ENCODE results near the gene TEDC2. TPM values are rescaled to one million over a fixed set of nuclear protein-coding genes. Genes with fewer than 3 reads are reported as not detected.

TEDC2 gene
- total RNA-seq, 1 experiment from 2014 or later = 45.4 TPM

GRCh38 chr16:2481676-2482075 is 21.8 kb downstream of the TEDC2 start:
- Histone ChIP-seq H3K9ac (ENCODE audit: extremely low read depth, insufficient read length, low read length) (no peak overlapping the region), H3K4ac (ENCODE audit: low read depth, low read length) (no peak overlapping the region), H4K91ac (ENCODE audit: insufficient read length, low read depth, low read length) (no peak overlapping the region), H3K56ac (ENCODE audit: insufficient read length, low read depth, low read length) (no peak overlapping the region), H3K23me2 (ENCODE audit: insufficient read length, low read depth, low read length, poor library complexity, severe bottlenecking) (no peaks in the 10 kb centered on the region), H3K27me3 (ENCODE audit: insufficient read depth, low read length) (no peaks in the 10 kb centered on the region), H2AK5ac (ENCODE audit: insufficient read length, low read length) (no peak overlapping the region), H4K5ac (ENCODE audit: insufficient read length, low read depth, low read length) (no peak overlapping the region), H3K9me3 (ENCODE audit: control insufficient read depth, low read depth, low read length) (no peaks in the 10 kb centered on the region), H2BK120ac (ENCODE audit: low read depth, low read length, poor library complexity, severe bottlenecking) (no peak overlapping the region), H2BK5ac (ENCODE audit: insufficient read length, low read length) (no peak overlapping the region), H3K18ac (ENCODE audit: insufficient read length, low read depth, low read length) (no peak overlapping the region), H3K4me2 (ENCODE audit: insufficient read depth, insufficient read length, low read length) (no peak overlapping the region), H3K4me1 (ENCODE audit: insufficient read depth, low read length) (no peaks in the 10 kb centered on the region), H2BK15ac (ENCODE audit: low read depth, low read length) (no peak overlapping the region), H3K14ac (ENCODE audit: insufficient read depth, low read length) (no peak overlapping the region), H4K8ac (replicated peaks; ENCODE audit: insufficient read length, low read depth, low read length) (no peak overlapping the region), H3K79me2 (ENCODE audit: insufficient read depth, low read length) (no peaks in the 10 kb centered on the region; the same call in 1 of the 2 replicates), H3K27ac (ENCODE audit: insufficient read length, low read depth, low read length) (no peak overlapping the region), H3T11ph (ENCODE audit: low read length) (no peak overlapping the region), H3K23ac (ENCODE audit: insufficient read length, low read depth, low read length) (no peak overlapping the region), H2AFZ (ENCODE audit: low read length) (no peak overlapping the region), H3K79me1 (ENCODE audit: insufficient read depth, low read depth, low read length, poor library complexity, severe bottlenecking) (no peaks in the 10 kb centered on the region), H4K20me1 (ENCODE audit: control insufficient read depth, insufficient read depth, insufficient read length) (peaks cover 4% of the 10 kb centered on the region), H2BK20ac (ENCODE audit: low read depth, low read length, poor library complexity, severe bottlenecking) (no peak overlapping the region), H2BK12ac (ENCODE audit: insufficient read length, low read depth, low read length) (no peak overlapping the region)
- peaks cover 7% of the 10 kb centered on the region for H3K27me3 Mint-ChIP-seq (ENCODE audit: low read depth)
- no CpG with 5 or more reads among the region's 7 CpGs for WGBS (ENCODE audit: extremely low coverage, insufficient read length, low lambda C conversion rate)
- H3K36me3 Mint-ChIP-seq (ENCODE audit: insufficient read depth in 1 of 3, low read depth in 3 of 3) = no peaks in the 10 kb centered on the region; a peak in 1 of 7 replicates
- no peak for DNase-seq
- H3K4me3 Mint-ChIP-seq = no peak overlapping the region
- H3K9me3 Mint-ChIP-seq = no peaks in the 10 kb centered on the region
- TF ChIP-seq, protein P1, sequence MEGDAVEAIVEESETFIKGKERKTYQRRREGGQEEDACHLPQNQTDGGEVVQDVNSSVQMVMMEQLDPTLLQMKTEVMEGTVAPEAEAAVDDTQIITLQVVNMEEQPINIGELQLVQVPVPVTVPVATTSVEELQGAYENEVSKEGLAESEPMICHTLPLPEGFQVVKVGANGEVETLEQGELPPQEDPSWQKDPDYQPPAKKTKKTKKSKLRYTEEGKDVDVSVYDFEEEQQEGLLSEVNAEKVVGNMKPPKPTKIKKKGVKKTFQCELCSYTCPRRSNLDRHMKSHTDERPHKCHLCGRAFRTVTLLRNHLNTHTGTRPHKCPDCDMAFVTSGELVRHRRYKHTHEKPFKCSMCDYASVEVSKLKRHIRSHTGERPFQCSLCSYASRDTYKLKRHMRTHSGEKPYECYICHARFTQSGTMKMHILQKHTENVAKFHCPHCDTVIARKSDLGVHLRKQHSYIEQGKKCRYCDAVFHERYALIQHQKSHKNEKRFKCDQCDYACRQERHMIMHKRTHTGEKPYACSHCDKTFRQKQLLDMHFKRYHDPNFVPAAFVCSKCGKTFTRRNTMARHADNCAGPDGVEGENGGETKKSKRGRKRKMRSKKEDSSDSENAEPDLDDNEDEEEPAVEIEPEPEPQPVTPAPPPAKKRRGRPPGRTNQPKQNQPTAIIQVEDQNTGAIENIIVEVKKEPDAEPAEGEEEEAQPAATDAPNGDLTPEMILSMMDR (conservative IDR thresholded peaks at IDR 0.05) = no peak
- H3K27ac Mint-ChIP-seq = peak overlapping the region in 1 of 3 experiments; percentile 91; a peak in 1 of 7 replicates
- peaks cover 4 to 7% of the 10 kb centered on the region in 2 experiments; a peak in 2 of 4 replicates for H3K4me1 Mint-ChIP-seq

Data from H9 (cell line).